ENCODE data around the gene ALG3.

Gene ALG3

GRCh38 chr3:184234671-184235380 lies 13.9 kb downstream of the ALG3 start:
- no peak for DNase-seq

GRCh38 chr3:184234224-184234623 lies 14.5 kb downstream of the ALG3 start:
- peak; percentile 83 for DNase-seq

- DNase-seq: no peak
These were observed 15.5 kb downstream of the ALG3 start for GRCh38 chr3:184233127-184233843.

GRCh38 chr3:184231671-184232070 lies 17.1 kb downstream of the ALG3 start:
- peak; percentile 76 for DNase-seq

GRCh38 chr3:184230603-184231528 lies 17.9 kb downstream of the ALG3 start:
- DNase-seq: no peak

- no peak for DNase-seq
These were observed 18.6 kb downstream of the ALG3 start for GRCh38 chr3:184230081-184230602.

- peak; percentile 86 for DNase-seq
These were observed 19.2 kb downstream of the ALG3 start, which contains the start of gene VWA5B2 for GRCh38 chr3:184229394-184230080. VWA5B2 (plus strand) TSS chr3:184229585; CDS start chr3:184230529, 944 bp downstream.

GRCh38 chr3:184228376-184229137 lies 20.2 kb downstream of the ALG3 start:
- DNase-seq: no peak

GRCh38 chr3:184227481-184227935 lies 21.3 kb downstream of the ALG3 start:
- DNase-seq: peak; percentile 63

GRCh38 chr3:184223946-184224345 lies 24.8 kb downstream of the ALG3 start:
- no peak for DNase-seq

GRCh38 chr3:184222521-184222920 lies 26.2 kb downstream of the ALG3 start:
- no peak for DNase-seq

- DNase-seq: peak; percentile 40
These were observed 29.9 kb downstream of the ALG3 start for GRCh38 chr3:184218814-184219213.

- DNase-seq: no peak
These were observed 37.0 kb downstream of the ALG3 start for GRCh38 chr3:184211718-184212117.

GRCh38 chr3:184211297-184211696 lies 37.5 kb downstream of the ALG3 start:
- no peak for DNase-seq

- DNase-seq: no peak
These were observed 39.4 kb downstream of the ALG3 start for GRCh38 chr3:184209146-184209923.

GRCh38 chr3:184203526-184203925 lies 45.2 kb downstream of the ALG3 start:
- DNase-seq: peak; percentile 51

GRCh38 chr3:184200825-184201224 lies 47.9 kb downstream of the ALG3 start:
- no peak for DNase-seq

GRCh38 chr3:184198509-184198908 lies 50.3 kb downstream of the ALG3 start:
- no peak for DNase-seq

- DNase-seq: no peak
These were observed 52.2 kb downstream of the ALG3 start for GRCh38 chr3:184196536-184196935.

GRCh38 chr3:184193991-184194539 lies 54.7 kb downstream of the ALG3 start:
- no peak for DNase-seq

All from RPMI8226 (cell line).